H1 (cell line): ENCODE measurements around the gene SH3TC2. TPM values are rescaled to one million over a fixed set of nuclear protein-coding genes. Genes with fewer than 3 reads are reported as not detected.

Experiments used
- CTCF ChIA-PET: fragments of 300-600 bp; sonication (Branson Sonifier 250); formaldehyde crosslinking; loops from one replicate; lab custom pipeline; 2021; ENCODE audit not compliant: partially characterized antibody; lab: Charles Lee
- POLR2A ChIA-PET: fragments of 300-600 bp; sonication (Branson Sonifier 250); formaldehyde crosslinking; loops from one replicate; lab custom pipeline; 2021; ENCODE audit warnings: inconsistent platforms; ENCODE audit not compliant: partially characterized antibody; lab: Charles Lee
- DNase-seq, 2 experiments: peaks; one replicate each; pipeline versions ENCODE4 v3.0.0 to v3.0.0-alpha.2; 2010 to 2022; ENCODE audit warnings: low spot score in 2 of 2, low read depth in 1 of 2, mixed read lengths in 1 of 2
- FAIRE-seq: peaks from 2 replicates; lab custom pipeline; 2011; peaks lifted over from hg19 to GRCh38; lab: Jason Lieb, UNC
- H2AFZ ChIP-seq: 2 replicates; pipeline ENCODE4 v1.8.1; 2012; ENCODE audit warnings: low read length, inconsistent platforms
- H2AK5ac ChIP-seq: 2 replicates; pipeline ENCODE4 v1.6.1; 2013; ENCODE audit warnings: low read depth, low read length
- H2BK120ac ChIP-seq: replicated peaks from 2 replicates; pipeline ENCODE3; 2013; ENCODE audit warnings: low read depth, low read length, inconsistent platforms
- H2BK12ac ChIP-seq: 2 replicates; pipeline ENCODE4 v1.6.1; 2013; ENCODE audit warnings: low read depth, low read length
- H2BK15ac ChIP-seq: 2 replicates; pipeline ENCODE4 v1.6.1; 2013; ENCODE audit warnings: low read length
- H2BK20ac ChIP-seq: 2 replicates; pipeline ENCODE4 v1.6.1; 2013; ENCODE audit warnings: low read length
- H2BK5ac ChIP-seq: 2 replicates; pipeline ENCODE4 v1.6.1; 2013; ENCODE audit warnings: low read depth, low read length
- H3K14ac ChIP-seq: 2 replicates; pipeline ENCODE4 v1.6.1; 2013; ENCODE audit warnings: inconsistent platforms; ENCODE audit not compliant: insufficient read length
- H3K18ac ChIP-seq: 2 replicates; pipeline ENCODE4 v1.6.1; 2013; ENCODE audit warnings: low read length; ENCODE audit errors: extremely low read depth
- H3K23ac ChIP-seq: 2 replicates; pipeline ENCODE4 v1.6.1; 2013; ENCODE audit warnings: inconsistent platforms; ENCODE audit not compliant: insufficient read length
- H3K23me2 ChIP-seq: 2 replicates; pipeline ENCODE4 v1.6.1; 2013; ENCODE audit warnings: low read depth, low read length
- H3K27ac ChIP-seq: 2 replicates; pipeline ENCODE4 v1.6.1; 2011; ENCODE audit warnings: low read depth, low read length, inconsistent platforms
- H3K27me3 ChIP-seq, 4 experiments: replicated peaks in 1 of 4; 1 replicate in 1 of 4; 2 replicates in 3 of 4; pipeline versions ENCODE4 v1.6.1 to v1.8.1; 2011 to 2013; ENCODE audit warnings: low read length in 3 of 4, mild to moderate bottlenecking in 3 of 4, inconsistent platforms in 2 of 4, mixed read lengths in 2 of 4, moderate library complexity in 1 of 4; ENCODE audit not compliant: control insufficient read depth in 3 of 4, insufficient read depth in 3 of 4; ENCODE audit errors: extremely low read depth in 1 of 4
- H3K36me3 ChIP-seq, 4 experiments: 2 replicates each; pipeline versions ENCODE4 v1.6.1 to v1.8.1; 2011 to 2013; ENCODE audit warnings: mild to moderate bottlenecking in 4 of 4, low read length in 3 of 4, moderate library complexity in 2 of 4, control low read depth in 1 of 4, inconsistent platforms in 1 of 4; ENCODE audit not compliant: insufficient read depth in 4 of 4, control insufficient read depth in 2 of 4
- H3K4ac ChIP-seq: replicated peaks from 2 replicates; pipeline ENCODE3; 2013; ENCODE audit warnings: low read length, low read depth, mixed read lengths, inconsistent platforms; ENCODE audit not compliant: insufficient read length
- H3K4me1 ChIP-seq, 4 experiments: replicated peaks in 1 of 4; 1 replicate in 1 of 4; 2 replicates in 3 of 4; pipeline versions ENCODE4 v1.6.1 to v1.8.1; 2011 to 2013; ENCODE audit warnings: low read length in 3 of 4, inconsistent platforms in 2 of 4, mixed read lengths in 1 of 4; ENCODE audit not compliant: insufficient read depth in 4 of 4, control insufficient read depth in 3 of 4
- H3K4me2 ChIP-seq, 2 experiments: 2 replicates each; pipeline versions ENCODE4 v1.6.1 to v1.8.1; 2011 to 2013; ENCODE audit warnings: low read depth in 2 of 2, low read length in 2 of 2, control low read depth in 1 of 2, inconsistent platforms in 1 of 2, mild to moderate bottlenecking in 1 of 2; ENCODE audit not compliant: insufficient read depth in 1 of 2
- H3K4me3 ChIP-seq, 4 experiments: fragments of 200-600, 300-600 bp in 1 of 4; sonication (generic), shearing (Covaris generic), sonication (Bioruptor Twin) in 1 of 4; 2 replicates each; pipeline versions ENCODE4 v1.5.1 to v1.8.1; 2011 to 2016; ENCODE audit warnings: low read length in 4 of 4, low read depth in 3 of 4, control low read depth in 2 of 4, inconsistent platforms in 2 of 4, mild to moderate bottlenecking in 2 of 4, mixed read lengths in 1 of 4, moderate library complexity in 1 of 4; ENCODE audit not compliant: insufficient read depth in 2 of 4; ENCODE audit errors: extremely low read depth in 1 of 4
- H3K56ac ChIP-seq: replicated peaks from 2 replicates; pipeline ENCODE3; 2013; ENCODE audit warnings: low read depth, mild to moderate bottlenecking, mixed read lengths, low read length, inconsistent platforms; ENCODE audit not compliant: insufficient read length
- H3K79me1 ChIP-seq: 2 replicates; pipeline ENCODE4 v1.6.1; 2013; ENCODE audit warnings: low read depth, low read length, control low read depth
- H3K79me2 ChIP-seq, 2 experiments: 2 replicates each; pipeline versions ENCODE4 v1.6.1 to v1.8.1; 2012 to 2013; ENCODE audit warnings: low read length in 2 of 2, mild to moderate bottlenecking in 2 of 2, inconsistent platforms in 1 of 2; ENCODE audit not compliant: insufficient read depth in 2 of 2, control insufficient read depth in 1 of 2
- H3K9ac ChIP-seq, 4 experiments: replicated peaks in 1 of 4; 1 replicate in 1 of 4; 2 replicates in 3 of 4; pipeline versions ENCODE4 v1.6.1 to v1.8.1; 2011 to 2013; ENCODE audit warnings: low read depth in 3 of 4, low read length in 3 of 4, control low read depth in 2 of 4, mild to moderate bottlenecking in 2 of 4, moderate library complexity in 2 of 4, inconsistent platforms in 1 of 4; ENCODE audit errors: extremely low read depth in 1 of 4
- H3K9me3 ChIP-seq, 2 experiments: 2 replicates each; pipeline versions ENCODE4 v1.6.1 to v1.8.1; 2012 to 2013; ENCODE audit warnings: mild to moderate bottlenecking in 2 of 2, moderate library complexity in 2 of 2, control low read depth in 1 of 2, inconsistent platforms in 1 of 2, low read depth in 1 of 2, low read length in 1 of 2, mixed read lengths in 1 of 2; ENCODE audit not compliant: insufficient read depth in 2 of 2
- H4K20me1 ChIP-seq, 2 experiments: replicated peaks in 1 of 2; 2 replicates each; pipeline versions ENCODE3 to v1.8.1; 2011 to 2013; ENCODE audit warnings: inconsistent platforms in 2 of 2, low read length in 2 of 2, mild to moderate bottlenecking in 1 of 2; ENCODE audit not compliant: insufficient read depth in 2 of 2, control insufficient read depth in 1 of 2
- H4K5ac ChIP-seq: 2 replicates; pipeline ENCODE4 v1.6.1; 2013; ENCODE audit warnings: low read length, low read depth, mixed read lengths, inconsistent platforms; ENCODE audit not compliant: insufficient read length
- H4K8ac ChIP-seq: 2 replicates; pipeline ENCODE4 v1.8.0; 2013; ENCODE audit warnings: mild to moderate bottlenecking, moderate library complexity, low read length, inconsistent platforms; ENCODE audit not compliant: insufficient read depth; ENCODE audit errors: extremely low read depth
- H4K91ac ChIP-seq: replicated peaks from 2 replicates; pipeline ENCODE3; 2013; ENCODE audit warnings: low read length, mixed read lengths, inconsistent platforms; ENCODE audit not compliant: insufficient read length
- CHD1 ChIP-seq: IDR thresholded peaks from 2 replicates; pipeline ENCODE4 v1.6.1; 2012; ENCODE audit warnings: low read depth, low read length, improper control_type of control experiment
- EP300 ChIP-seq, 2 experiments: IDR thresholded peaks; 1 replicate in 1 of 2; 2 replicates in 1 of 2; pipeline ENCODE4 v1.6.1; 2011 to 2012; ENCODE audit warnings: low read depth in 2 of 2, low read length in 2 of 2, mild to moderate bottlenecking in 2 of 2, borderline replicate concordance in 1 of 2, inconsistent platforms in 1 of 2, moderate library complexity in 1 of 2
- EZH2 ChIP-seq: fragments of 200-600 bp; sonication (generic); IDR thresholded peaks from 2 replicates; pipeline ENCODE4 v1.7.1; 2012; ENCODE audit warnings: low read depth, mild to moderate bottlenecking, moderate library complexity, low read length, inconsistent platforms; ENCODE audit not compliant: severe bottlenecking
- HDAC6 ChIP-seq: IDR thresholded peaks from one replicate; pipeline ENCODE4 v1.7.1; 2012; ENCODE audit warnings: low read depth, mild to moderate bottlenecking, inconsistent platforms, low read length, moderate library complexity
- JUN ChIP-seq: IDR thresholded peaks from 2 replicates; pipeline ENCODE4 v1.6.1; 2011; ENCODE audit warnings: low read depth, mild to moderate bottlenecking, improper control_type of control experiment, low read length
- KDM4A ChIP-seq: IDR thresholded peaks from one replicate; pipeline ENCODE4 v1.7.1; 2012; ENCODE audit warnings: low read depth, mild to moderate bottlenecking, moderate library complexity, low read length, inconsistent platforms; ENCODE audit not compliant: severe bottlenecking
- SIN3A ChIP-seq, 2 experiments: IDR thresholded peaks in 1 of 2; conservative IDR thresholded peaks in 1 of 2; 2 replicates each; pipeline ENCODE4 v1.6.1; 2011 to 2012; ENCODE audit warnings: low read length in 2 of 2, improper control_type of control experiment in 1 of 2, low read depth in 1 of 2, mild to moderate bottlenecking in 1 of 2
- WGBS, 2 experiments: shearing (Covaris generic) in 1 of 2; methylation state at CpG; one replicate each; pipeline versions ENCODE4 v1.1.6 to v1.1.7; 2013 to 2015; ENCODE audit warnings: low lambda C conversion rate in 2 of 2, mixed read lengths in 2 of 2, inconsistent platforms in 1 of 2, low coverage in 1 of 2, missing lambda C conversion rate in 1 of 2; ENCODE audit not compliant: insufficient replicate concordance in 2 of 2, insufficient coverage in 1 of 2, insufficient read length in 1 of 2; ENCODE audit errors: extremely low coverage in 1 of 2, missing lambda C conversion rate in 1 of 2; 5-methylcytosine and 5-hydroxymethylcytosine counted together
- polyA plus RNA-seq, 7 experiments: library from polyadenylated mRNA; depleted of rRNA in 3 of 7; stranded (reverse) in 5 of 7; unstranded in 2 of 7; fragments of >200 nt in 5 of 7; fragments of 200-250 nt in 2 of 7; gene quantifications; 1 replicate in 5 of 7; 2 replicates in 1 of 7; 4 replicates in 1 of 7; pipeline versions ENCODE4 v1.2.1 to v1.2.3, GENCODE V29; 2011 to 2013; ENCODE audit warnings: missing spikeins in 2 of 7, mixed read lengths in 2 of 7
- total RNA-seq: library from RNA; stranded (reverse); fragmentation: NEBNext Ultra II Directional; extraction: Animal tissue kit (Norgen Biotek cat#: 25700); gene quantifications from 2 replicates; pipeline ENCODE4 v1.2.1, GENCODE V29; 2021
- TF ChIP-seq, protein P1 (sequence below): IDR thresholded peaks from 2 replicates; pipeline ENCODE4 v1.6.1; 2011; ENCODE audit warnings: low read depth, mild to moderate bottlenecking, low read length; ENCODE audit not compliant: insufficient read depth

SH3TC2 gene
- total and polyA plus RNA-seq, 2 of the 8 experiments (the other 6 are each of a cell fraction or from before 2014, with no cell fraction given): 0.11 to 0.80 TPM

DNA sequence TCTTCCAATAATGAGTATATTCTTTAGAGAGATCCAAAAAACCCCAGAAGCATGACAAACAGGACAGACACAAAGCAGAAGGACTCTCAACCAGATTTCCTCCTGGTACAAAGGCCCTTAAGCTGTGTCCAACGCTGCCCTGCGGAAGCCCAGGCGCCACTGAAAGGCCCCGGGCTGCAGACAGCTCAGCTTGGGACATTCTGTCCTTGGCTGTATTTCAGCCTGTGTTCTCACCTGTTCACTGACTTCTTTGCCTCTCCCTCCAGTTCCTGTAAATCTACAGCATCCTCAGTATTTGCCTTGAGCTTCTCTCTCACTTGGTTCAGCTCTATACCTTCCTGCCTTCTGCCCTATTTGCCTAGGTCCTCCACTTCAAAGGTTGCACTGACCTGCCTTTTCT lies 96.5 kb downstream of the SH3TC2 start:
- no peaks in the 10 kb centered on the region for H4K20me1 ChIP-seq
- no peak overlapping the region for H3K9ac ChIP-seq
- no peak overlapping the region for H2BK12ac ChIP-seq
- DNase-seq (no peak), FAIRE-seq (no peak)
- no peaks in the 10 kb centered on the region; a peak in 1 of 8 replicates for H3K36me3 ChIP-seq
- CTCF ChIA-PET: interaction anchor here (1.1 to 25.4 kb wide), 7 partner anchors 8 to 226 kb away, joined by 3 to 433 read pairs (median 6); no protein-coding TSS in a partner anchor
- H3K79me1 ChIP-seq: no peaks in the 10 kb centered on the region
- POLR2A ChIA-PET: no interaction called here
- H3K23ac ChIP-seq: no peak overlapping the region
- H4K8ac ChIP-seq: no peak overlapping the region
- no peak overlapping the region for H2AK5ac ChIP-seq
- no peak overlapping the region for H3K4me2 ChIP-seq
- H3K79me2 ChIP-seq: no peaks in the 10 kb centered on the region
- H3K4me1 ChIP-seq: no peaks in the 10 kb centered on the region; a peak in 2 of 7 replicates
- no peaks in the 10 kb centered on the region for H3K27me3 ChIP-seq
- H3K56ac ChIP-seq: no peak overlapping the region
- no peaks in the 10 kb centered on the region for H3K23me2 ChIP-seq
- no peak overlapping the region for H2BK15ac ChIP-seq
- no peak overlapping the region for H2AFZ ChIP-seq
- no peak overlapping the region for H3K27ac ChIP-seq
- H2BK5ac ChIP-seq: no peak overlapping the region
- WGBS, 2 experiments: 98% methylated on average over 4 of the region's 4 CpGs; no CpG with 5 or more reads in 1 of the 2 experiments
- H3K18ac ChIP-seq: no peak overlapping the region
- H4K91ac ChIP-seq: no peak overlapping the region
- TF ChIP-seq SIN3A (conservative IDR thresholded peaks at IDR 0.05 in 1 of 2, IDR thresholded peaks at IDR 0.05 in 1 of 2; ENCODE audit: low read depth in 1 of 2, low read length in 2 of 2) (no peak), CHD1 (no peak), KDM4A (no peak), EZH2 (no peak), EP300 (IDR thresholded peaks at IDR 0.05; ENCODE audit: borderline replicate concordance in 1 of 2, low read depth in 2 of 2, low read length in 2 of 2) (no peak), JUN (no peak), HDAC6 (no peak)
- TF ChIP-seq, protein P1, sequence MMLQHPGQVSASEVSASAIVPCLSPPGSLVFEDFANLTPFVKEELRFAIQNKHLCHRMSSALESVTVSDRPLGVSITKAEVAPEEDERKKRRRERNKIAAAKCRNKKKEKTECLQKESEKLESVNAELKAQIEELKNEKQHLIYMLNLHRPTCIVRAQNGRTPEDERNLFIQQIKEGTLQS: no peak
- no peak overlapping the region for H4K5ac ChIP-seq
- H3K4me3 ChIP-seq: no peak overlapping the region
- no peak overlapping the region for H3K4ac ChIP-seq
- H3K14ac ChIP-seq: no peak overlapping the region
- no peak overlapping the region for H2BK20ac ChIP-seq
- no peaks in the 10 kb centered on the region for H3K9me3 ChIP-seq
- H2BK120ac ChIP-seq: no peak overlapping the region
